ENCODE measurements around the gene CDH24.
A peak's percentile ranks its signal among the peaks of the same experiment; 100 is the strongest.

Gene CDH24

GRCh38 chr14:23009483-23009938, 47.8 kb downstream of the CDH24 start:
- H3K9ac ChIP-seq (ENCODE audit: low read length) = peak overlapping the region; percentile 60
- H3F3A ChIP-seq (ENCODE audit: insufficient read depth, low read length) = peaks cover 19% of the 10 kb centered on the region
- H4K20me1 ChIP-seq (ENCODE audit: insufficient read depth, low read length) = no peaks in the 10 kb centered on the region
- H2AFZ ChIP-seq (ENCODE audit: low read length) = 0 out of 2 replicates have a peak overlapping the region, but pooled peaks have one; percentile 42
- H3K9me2 ChIP-seq (replicated peaks; ENCODE audit: insufficient read depth, low read length) = no peaks in the 10 kb centered on the region
- H3K4me3 ChIP-seq (ENCODE audit: low read length) = peak overlapping the region; percentile 63
- no peaks in the 10 kb centered on the region for H3K9me3 ChIP-seq (replicated peaks; ENCODE audit: insufficient read depth, low read length)
- no peaks in the 10 kb centered on the region for H3K79me2 ChIP-seq (ENCODE audit: low read length)
- H3K4me1 ChIP-seq (ENCODE audit: low read length) = peaks cover 17% of the 10 kb centered on the region; the same call in 1 of the 2 replicates
- no peaks in the 10 kb centered on the region for H3K36me3 ChIP-seq (replicated peaks; ENCODE audit: insufficient read depth, low read length)
- peak overlapping the region; percentile 56 for H3K4me2 ChIP-seq (ENCODE audit: low read depth, low read length)
- no peak for DNase-seq
- H3K27ac ChIP-seq (ENCODE audit: low read length) = peak overlapping the region; percentile 55; the same call in 1 of the 2 replicates
- H3K27me3 ChIP-seq (replicated peaks; ENCODE audit: insufficient read depth, low read length) = no peaks in the 10 kb centered on the region
- no peak for TF ChIP-seq CTCF (IDR thresholded peaks at IDR 0.05; ENCODE audit: low read length)
- TF ChIP-seq EZH2phosphoT487 (IDR thresholded peaks at IDR 0.05; ENCODE audit: low read length) = no peak
- no peak for TF ChIP-seq EZH2 (optimal IDR thresholded peaks at IDR 0.05; ENCODE audit: low read depth, low read length)

GRCh38 chr14:23008831-23009230, 48.5 kb downstream of the CDH24 start:
- peak; percentile 8 for DNase-seq
- H3K36me3 ChIP-seq (replicated peaks; ENCODE audit: insufficient read depth, low read length) = no peaks in the 10 kb centered on the region
- H3K79me2 ChIP-seq (ENCODE audit: low read length) = no peaks in the 10 kb centered on the region
- 0 out of 2 replicates have a peak overlapping the region, but pooled peaks have one; percentile 8 for H2AFZ ChIP-seq (ENCODE audit: low read length)
- no peaks in the 10 kb centered on the region for H3K27me3 ChIP-seq (replicated peaks; ENCODE audit: insufficient read depth, low read length)
- H3K4me3 ChIP-seq (ENCODE audit: low read length) = peak overlapping the region; percentile 63
- H3K9me2 ChIP-seq (replicated peaks; ENCODE audit: insufficient read depth, low read length) = no peaks in the 10 kb centered on the region
- peaks cover 19% of the 10 kb centered on the region for H3F3A ChIP-seq (ENCODE audit: insufficient read depth, low read length)
- no peaks in the 10 kb centered on the region for H4K20me1 ChIP-seq (ENCODE audit: insufficient read depth, low read length)
- H3K4me2 ChIP-seq (ENCODE audit: low read depth, low read length) = peak overlapping the region; percentile 56
- H3K9me3 ChIP-seq (replicated peaks; ENCODE audit: insufficient read depth, low read length) = no peaks in the 10 kb centered on the region
- peak overlapping the region; percentile 55; the same call in 1 of the 2 replicates for H3K27ac ChIP-seq (ENCODE audit: low read length)
- peaks cover 17% of the 10 kb centered on the region; the same call in 1 of the 2 replicates for H3K4me1 ChIP-seq (ENCODE audit: low read length)
- H3K9ac ChIP-seq (ENCODE audit: low read length) = peak overlapping the region; percentile 60; the same call in 1 of the 2 replicates
- TF ChIP-seq EZH2phosphoT487 (IDR thresholded peaks at IDR 0.05; ENCODE audit: low read length) (no peak), CTCF (IDR thresholded peaks at IDR 0.05; ENCODE audit: low read length) (no peak), EZH2 (optimal IDR thresholded peaks at IDR 0.05; ENCODE audit: low read depth, low read length) (no peak)

DNA sequence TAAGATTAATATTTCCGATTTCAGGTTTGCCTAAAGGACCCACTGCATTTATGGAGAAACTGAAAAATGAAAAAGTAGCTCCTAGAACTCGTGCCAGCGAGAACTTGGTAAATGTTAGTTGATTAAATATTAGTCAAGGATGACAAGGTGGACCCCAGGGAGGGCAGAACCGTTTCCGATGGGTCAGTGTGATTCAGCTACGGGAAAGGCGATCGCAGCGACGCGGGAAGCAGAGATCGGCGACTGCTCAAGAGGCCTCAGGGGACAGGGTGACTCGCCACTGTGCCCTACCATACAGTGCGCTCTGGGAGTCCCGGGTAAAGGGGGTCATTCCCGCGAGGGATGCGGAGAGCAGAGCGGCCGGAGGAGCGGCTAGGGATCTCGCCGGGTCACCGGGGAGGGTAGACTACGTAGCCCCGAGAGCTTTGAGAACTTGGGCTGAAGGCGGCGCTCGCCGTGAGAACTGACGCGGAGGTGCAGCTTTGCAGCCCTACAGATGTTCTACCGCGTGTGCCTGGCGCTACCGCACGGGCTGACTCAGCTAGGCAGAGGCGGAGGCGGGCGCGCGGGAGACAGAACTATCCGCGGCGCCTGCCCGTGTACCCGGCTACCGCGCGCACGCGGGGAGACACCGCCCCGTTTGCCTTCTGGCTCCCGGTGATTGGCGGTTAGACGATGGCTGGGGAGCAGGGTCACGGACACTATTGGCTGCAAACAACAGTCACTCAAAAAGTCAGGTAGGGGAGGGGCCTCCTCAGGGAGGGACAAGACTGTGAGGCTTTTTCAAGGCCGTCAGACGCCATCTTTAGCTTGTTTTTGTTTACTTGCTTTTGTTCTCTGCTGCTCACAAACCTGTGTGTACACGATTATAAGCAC, 50.5 kb downstream of the CDH24 start:
- peak; percentile 92 for DNase-seq
- H3K79me2 ChIP-seq (ENCODE audit: low read length) = no peaks in the 10 kb centered on the region
- peak overlapping the region; percentile 86 for H3K9ac ChIP-seq (ENCODE audit: low read length)
- H4K20me1 ChIP-seq (ENCODE audit: insufficient read depth, low read length) = no peaks in the 10 kb centered on the region
- peak overlapping the region; percentile 48 for H2AFZ ChIP-seq (ENCODE audit: low read length)
- TF ChIP-seq EZH2phosphoT487 (IDR thresholded peaks at IDR 0.05; ENCODE audit: low read length) = no peak
- peak; percentile 13; the same call in 1 of the 2 replicates for TF ChIP-seq CTCF (IDR thresholded peaks at IDR 0.05; ENCODE audit: low read length)
- no peak for TF ChIP-seq EZH2 (optimal IDR thresholded peaks at IDR 0.05; ENCODE audit: low read depth, low read length)
- H3K36me3 ChIP-seq (replicated peaks; ENCODE audit: insufficient read depth, low read length) = no peaks in the 10 kb centered on the region
- peaks cover 19% of the 10 kb centered on the region for H3F3A ChIP-seq (ENCODE audit: insufficient read depth, low read length)
- peak overlapping the region; percentile 73 for H3K4me3 ChIP-seq (ENCODE audit: low read length)
- H3K4me2 ChIP-seq (ENCODE audit: low read depth, low read length) = peak overlapping the region; percentile 85
- H3K27ac ChIP-seq (ENCODE audit: low read length) = peak overlapping the region; percentile 91
- H3K9me3 ChIP-seq (replicated peaks; ENCODE audit: insufficient read depth, low read length) = no peaks in the 10 kb centered on the region
- peaks cover 17% of the 10 kb centered on the region; the same call in 1 of the 2 replicates for H3K4me1 ChIP-seq (ENCODE audit: low read length)
- H3K27me3 ChIP-seq (replicated peaks; ENCODE audit: insufficient read depth, low read length) = no peaks in the 10 kb centered on the region
- no peaks in the 10 kb centered on the region for H3K9me2 ChIP-seq (replicated peaks; ENCODE audit: insufficient read depth, low read length)
